Gastroesophageal sphincter (tissue), 4 donors: Measurements from ENCODE around the gene ROR1. TPM values are rescaled to one million over a fixed set of nuclear protein-coding genes. Genes with fewer than 3 reads are reported as not detected.

Experiments
- ATAC-seq: fragments of 150-250 bp; one replicate; pipeline ENCODE4 v1.9.1; 2016; ENCODE audit warnings: mild to moderate bottlenecking, moderate library complexity
- H3K27ac ChIP-seq, 4 donors: fragments of 200-600 bp; sonication (generic) in 3 of 4; 1 replicate in 3 of 4; 2 replicates in 1 of 4; pipeline ENCODE4 v1.5.1; 2016 to 2019
- H3K27me3 ChIP-seq: fragments of 200-600 bp; sonication (generic); one replicate; pipeline ENCODE4 v1.5.1; 2019
- H3K36me3 ChIP-seq, 2 donors: fragments of 200-600 bp; sonication (generic); one replicate each; pipeline ENCODE4 v1.5.1; 2019; ENCODE audit warnings: control low read depth in 1 of 2
- H3K4me1 ChIP-seq, 3 donors: fragments of 200-600 bp; sonication (generic); 1 replicate in 2 of 3; 2 replicates in 1 of 3; pipeline ENCODE4 v1.5.1; 2016 to 2019; ENCODE audit warnings: control low read depth in 2 of 3
- H3K4me3 ChIP-seq, 2 donors: fragments of 200-600 bp; sonication (generic); one replicate each; pipeline ENCODE4 v1.5.1; 2019; ENCODE audit warnings: mild to moderate bottlenecking in 1 of 2, moderate library complexity in 1 of 2
- H3K9me3 ChIP-seq, 3 donors: fragments of 200-600 bp; sonication (generic); one replicate each; pipeline ENCODE4 v1.5.1; 2017 to 2019; ENCODE audit warnings: control low read depth in 2 of 3
- CTCF ChIP-seq, 4 experiments: fragments of 200-600 bp in 2 of 4; fragments of 450-650 bp in 2 of 4; sonication (generic) in 1 of 4; IDR thresholded peaks; one replicate each; pipeline ENCODE4 v1.5.1; 2017 to 2019; ENCODE audit warnings: antibody characterized with exemption in 4 of 4, mild to moderate bottlenecking in 2 of 4, moderate library complexity in 2 of 4
- EP300 ChIP-seq: sonication (generic); formaldehyde crosslinking; IDR thresholded peaks from one replicate; pipeline ENCODE4 v1.6.1; 2017; ENCODE audit warnings: antibody characterized with exemption, mild to moderate bottlenecking
- POLR2A ChIP-seq, 2 donors: fragments of 450-650 bp; IDR thresholded peaks; one replicate each; pipeline ENCODE4 v1.6.1; 2017; ENCODE audit warnings: antibody characterized with exemption in 2 of 2, mild to moderate bottlenecking in 2 of 2, moderate library complexity in 1 of 2
- POLR2AphosphoS5 ChIP-seq: sonication (generic); formaldehyde crosslinking; IDR thresholded peaks from one replicate; pipeline ENCODE4 v1.6.1; 2017; ENCODE audit warnings: antibody characterized with exemption
- WGBS, 2 donors: methylation state at CpG; one replicate each; pipeline ENCODE4 v1.1.5; 2018; ENCODE audit warnings: low coverage in 1 of 2; 5-methylcytosine and 5-hydroxymethylcytosine counted together
- total RNA-seq, 4 donors: library from RNA; depleted of rRNA; stranded (reverse); fragments of >200 nt; gene quantifications; one replicate each; pipeline ENCODE4 v1.1.0, GENCODE V29; 2016

Gene ROR1
- total RNA-seq, 4 donors from 2014 or later: 5.0 to 38.0 (median 8.3) TPM

DNA sequence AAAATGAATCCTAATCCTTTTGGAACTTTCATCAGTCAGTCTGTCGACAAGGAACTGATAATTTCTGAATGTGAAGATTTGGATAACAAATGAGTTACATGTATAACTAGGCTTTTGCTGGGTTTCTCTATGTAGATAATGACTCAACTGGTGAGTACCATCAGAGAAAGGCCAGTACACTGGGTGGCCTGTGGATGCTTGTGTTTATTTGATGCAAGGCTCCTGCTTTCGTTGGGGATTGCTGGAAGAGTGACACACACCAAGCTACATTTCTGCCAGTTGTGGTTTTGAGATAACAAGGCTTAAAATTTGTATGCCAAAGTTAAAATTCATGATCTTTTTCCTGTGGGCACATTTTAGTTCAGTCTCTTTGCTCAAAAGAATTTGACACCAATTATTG lies 314.0 kb downstream of the ROR1 start:
- no peak overlapping the region for H3K4me3 ChIP-seq
- no peak for ATAC-seq
- WGBS, 2 donors: 19 to 56% methylated on average over 1 to 2 of the region's 2 CpGs
- TF ChIP-seq CTCF (IDR thresholded peaks at IDR 0.05): no peak
- TF ChIP-seq EP300: no peak
- no peak for TF ChIP-seq POLR2AphosphoS5
- TF ChIP-seq POLR2A (IDR thresholded peaks at IDR 0.05): no peak
- peaks cover 0 to 3% (median 0%) of the 10 kb centered on the region in 3 donors for H3K4me1 ChIP-seq
- H3K36me3 ChIP-seq: no peaks in the 10 kb centered on the region
- no peak overlapping the region for H3K27ac ChIP-seq
- H3K9me3 ChIP-seq: no peaks in the 10 kb centered on the region
- no peaks in the 10 kb centered on the region for H3K27me3 ChIP-seq

DNA sequence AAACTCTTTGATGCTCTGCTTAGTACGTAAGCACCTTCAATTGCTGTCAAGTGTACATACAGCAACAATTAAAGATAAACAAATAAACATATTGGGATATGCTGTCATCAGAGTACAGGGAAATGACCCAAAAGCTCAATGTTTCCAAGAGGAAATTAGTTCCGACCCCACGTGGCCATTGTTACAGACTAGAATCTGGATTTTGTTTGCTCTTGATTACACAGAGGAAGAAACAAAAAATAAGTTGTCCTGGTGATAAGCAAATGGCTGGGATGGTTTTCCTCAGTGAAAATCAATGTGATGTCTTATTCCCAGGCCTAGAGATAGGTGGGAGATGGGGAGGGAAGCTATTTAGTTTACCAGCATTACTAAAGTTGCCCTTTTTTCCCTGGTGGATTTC lies 316.6 kb downstream of the ROR1 start:
- 64 to 77% methylated on average over 3 of the region's 3 CpGs for WGBS, 2 donors
- ATAC-seq: no peak
- Histone ChIP-seq H3K36me3 (no peaks in the 10 kb centered on the region), H3K9me3 (no peaks in the 10 kb centered on the region), H3K4me1 (peaks cover 0 to 5% (median 0%) of the 10 kb centered on the region in 3 donors), H3K4me3 (no peak overlapping the region), H3K27ac (no peak overlapping the region), H3K27me3 (no peaks in the 10 kb centered on the region)
- TF ChIP-seq EP300 (no peak), POLR2AphosphoS5 (no peak), POLR2A (IDR thresholded peaks at IDR 0.05) (no peak), CTCF (IDR thresholded peaks at IDR 0.05) (no peak)

- Histone ChIP-seq H3K4me3 (no peak overlapping the region), H3K27me3 (no peaks in the 10 kb centered on the region), H3K36me3 (no peaks in the 10 kb centered on the region), H3K27ac (peak overlapping the region in 1 of 4 donors; percentile 9), H3K4me1 (peaks cover 0 to 6% (median 0%) of the 10 kb centered on the region in 3 donors), H3K9me3 (no peaks in the 10 kb centered on the region)
- 54 to 77% methylated on average over 3 to 4 of the region's 5 CpGs for WGBS, 2 donors
- no peak for TF ChIP-seq POLR2A (IDR thresholded peaks at IDR 0.05)
- TF ChIP-seq EP300: no peak
- no peak for TF ChIP-seq CTCF (IDR thresholded peaks at IDR 0.05)
- no peak for TF ChIP-seq POLR2AphosphoS5
- ATAC-seq: no peak
Observed at GRCh38 chr1:64092851-64093371, 319.1 kb downstream of the ROR1 start.

DNA sequence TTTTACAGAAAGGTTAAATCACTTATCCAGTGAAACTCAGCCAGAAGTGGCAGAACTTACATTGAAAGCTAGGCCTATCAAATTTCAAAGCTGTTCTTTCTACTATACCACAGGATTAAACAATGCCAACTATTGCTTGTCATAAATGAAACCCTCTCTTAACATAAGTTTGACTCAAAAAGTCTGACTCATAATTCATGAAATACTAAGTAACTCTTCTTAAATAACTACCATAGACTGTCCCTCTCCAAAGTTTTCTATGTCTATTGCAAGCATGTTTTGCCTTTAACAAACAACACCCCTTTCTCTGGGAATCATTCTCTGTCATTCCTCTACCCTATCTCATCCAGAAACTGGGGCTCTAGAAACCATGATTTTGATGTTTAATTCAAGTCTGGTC lies 320.1 kb downstream of the ROR1 start:
- H3K9me3 ChIP-seq: no peaks in the 10 kb centered on the region
- H3K4me3 ChIP-seq: no peak overlapping the region
- peaks cover 0 to 10% (median 0%) of the 10 kb centered on the region in 3 donors for H3K4me1 ChIP-seq
- TF ChIP-seq CTCF (IDR thresholded peaks at IDR 0.05): no peak
- no peak for TF ChIP-seq EP300
- TF ChIP-seq POLR2AphosphoS5: no peak
- TF ChIP-seq POLR2A (IDR thresholded peaks at IDR 0.05): no peak
- H3K36me3 ChIP-seq: no peaks in the 10 kb centered on the region
- no peak for ATAC-seq
- no peaks in the 10 kb centered on the region for H3K27me3 ChIP-seq
- H3K27ac ChIP-seq: peak overlapping the region in 1 of 4 donors; percentile 14

- no peaks in the 10 kb centered on the region for H3K36me3 ChIP-seq
- H3K4me1 ChIP-seq: peaks cover 0 to 10% (median 0%) of the 10 kb centered on the region in 3 donors
- ATAC-seq: no peak
- 25 to 60% methylated on average over 1 of the region's 1 CpG for WGBS, 2 donors
- H3K9me3 ChIP-seq: no peaks in the 10 kb centered on the region
- H3K27ac ChIP-seq: no peak overlapping the region
- TF ChIP-seq POLR2A (IDR thresholded peaks at IDR 0.05) (no peak), CTCF (IDR thresholded peaks at IDR 0.05) (no peak), POLR2AphosphoS5 (no peak), EP300 (no peak)
- H3K27me3 ChIP-seq: no peaks in the 10 kb centered on the region
- no peak overlapping the region for H3K4me3 ChIP-seq
Observed at GRCh38 chr1:64095832-64096231, 322.0 kb downstream of the ROR1 start.
